HG02588 (cell line): ENCODE data around the gene KCNAB1.

Experiments
- ATAC-seq: cut with Tn5 transposase; IDR thresholded peaks from one replicate; pipeline ENCODE4 v1.9.1; 2021; ENCODE audit warnings: mild to moderate bottlenecking, moderate library complexity; ENCODE audit not compliant: unreplicated experiment

The KCNAB1 gene

DNA sequence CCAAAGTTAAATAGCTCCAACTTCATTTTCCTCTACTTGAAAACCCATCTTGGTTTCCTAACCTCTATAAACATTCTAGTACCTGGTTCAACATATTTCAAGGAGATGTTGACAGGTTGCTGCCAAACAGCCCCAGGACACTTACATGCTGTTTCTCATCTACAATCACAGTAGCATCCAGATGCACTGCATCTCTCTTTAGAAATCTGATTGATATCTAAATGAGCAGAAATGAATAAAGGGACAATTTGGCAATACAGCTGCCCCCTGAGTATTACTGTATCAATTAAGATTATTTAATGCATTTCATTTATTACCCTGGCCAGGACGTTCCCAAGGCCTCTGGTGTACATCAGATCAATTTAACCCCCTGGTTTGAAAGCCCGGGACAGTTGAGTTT, 360.6 kb downstream of the KCNAB1 start:
- no peak for ATAC-seq

DNA sequence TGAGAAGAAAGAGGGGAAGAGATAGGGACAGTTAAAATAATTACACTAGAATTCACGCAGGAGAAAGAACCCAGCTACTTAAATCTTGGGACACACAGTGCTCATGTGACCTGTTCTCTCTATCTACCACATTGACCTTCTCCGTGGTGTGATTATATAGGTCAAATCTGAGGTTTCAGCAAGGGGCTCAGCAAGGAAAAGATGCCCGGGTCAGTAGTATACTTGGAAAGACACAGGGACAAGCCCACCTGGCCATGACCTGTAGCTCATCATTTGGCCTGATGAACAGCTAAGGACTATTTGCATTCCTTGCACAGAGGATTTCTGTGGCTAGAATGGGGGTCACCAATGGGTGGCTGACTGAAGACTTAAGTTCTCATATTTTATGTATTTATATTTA, 362.6 kb downstream of the KCNAB1 start:
- no peak for ATAC-seq

DNA sequence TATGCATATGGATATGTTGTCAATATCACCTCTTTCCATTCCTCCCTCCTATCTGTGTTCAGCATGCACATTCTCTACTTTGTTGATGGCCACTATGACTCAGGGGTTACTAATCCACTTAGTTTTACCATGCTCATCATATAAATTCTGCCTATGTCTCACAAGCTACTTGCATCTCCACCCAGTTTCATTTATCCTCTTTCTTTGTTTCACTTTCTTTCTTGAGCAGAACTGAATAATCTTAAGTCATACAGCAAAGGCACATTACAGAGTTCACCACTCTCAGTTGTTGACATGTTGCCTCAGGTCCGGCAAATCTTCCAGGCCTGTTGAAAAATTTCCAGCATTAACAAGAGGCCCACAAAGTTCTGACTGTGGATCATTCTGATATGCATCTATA, 363.0 kb downstream of the KCNAB1 start:
- peak; percentile 85 for ATAC-seq

DNA sequence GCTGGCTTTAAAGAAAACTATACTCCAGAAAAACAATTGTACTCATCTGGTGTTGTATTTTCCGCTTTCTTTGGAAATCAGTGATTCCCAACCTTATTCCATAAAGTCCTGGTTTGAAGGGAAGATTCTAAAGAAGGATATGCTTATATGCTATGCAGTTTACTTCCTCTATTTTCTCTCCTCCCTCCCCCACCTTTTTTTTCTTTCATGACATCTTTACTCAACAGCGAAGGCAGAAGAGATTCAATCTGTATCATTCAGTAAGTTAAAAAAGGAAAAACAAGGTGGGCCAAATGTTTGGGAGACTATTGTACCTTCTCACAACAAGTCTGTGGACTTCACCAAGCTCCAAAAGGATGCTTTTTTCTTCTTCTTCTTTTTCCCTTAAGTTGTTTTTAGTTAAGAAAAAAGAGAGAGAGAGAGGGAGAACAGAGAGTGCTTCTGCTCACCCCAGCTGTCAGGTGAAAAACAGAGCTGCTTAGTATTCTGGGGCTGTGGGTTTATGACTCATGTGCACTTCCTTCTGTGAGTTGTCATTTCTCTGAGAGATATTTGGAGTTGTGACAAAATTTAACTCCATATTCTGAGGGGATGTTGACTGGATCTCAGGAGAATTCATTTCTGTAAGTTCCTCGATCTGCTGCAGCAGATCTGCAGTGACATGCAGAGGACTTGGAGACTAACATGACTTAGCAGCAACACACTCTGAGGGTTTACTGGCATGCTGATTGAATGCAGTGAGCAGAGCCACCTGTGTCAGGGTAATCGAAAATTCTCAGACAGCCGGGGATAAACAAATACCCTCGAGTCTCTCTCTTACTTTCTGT, 363.8 kb downstream of the KCNAB1 start:
- peak; percentile 84 for ATAC-seq

DNA sequence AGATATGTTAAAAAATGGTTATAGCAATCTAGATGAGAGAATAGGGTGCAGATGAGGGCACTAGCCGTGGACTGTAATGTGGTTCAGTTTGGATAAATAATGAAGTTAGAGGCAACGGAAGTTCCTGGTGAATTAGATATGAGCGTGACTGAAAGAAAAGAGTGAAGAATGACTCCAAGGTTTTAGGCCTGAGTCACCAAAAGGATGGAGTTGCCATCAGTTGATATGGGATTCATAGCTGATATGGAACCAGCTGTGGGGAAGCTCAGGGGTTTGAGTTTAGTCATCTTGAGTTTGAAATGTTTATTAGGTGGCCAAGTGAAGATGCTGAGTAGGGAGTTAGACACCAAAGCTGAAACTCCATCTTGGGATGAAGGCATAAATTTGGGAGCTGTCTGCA, 368.4 kb downstream of the KCNAB1 start:
- no peak for ATAC-seq

DNA sequence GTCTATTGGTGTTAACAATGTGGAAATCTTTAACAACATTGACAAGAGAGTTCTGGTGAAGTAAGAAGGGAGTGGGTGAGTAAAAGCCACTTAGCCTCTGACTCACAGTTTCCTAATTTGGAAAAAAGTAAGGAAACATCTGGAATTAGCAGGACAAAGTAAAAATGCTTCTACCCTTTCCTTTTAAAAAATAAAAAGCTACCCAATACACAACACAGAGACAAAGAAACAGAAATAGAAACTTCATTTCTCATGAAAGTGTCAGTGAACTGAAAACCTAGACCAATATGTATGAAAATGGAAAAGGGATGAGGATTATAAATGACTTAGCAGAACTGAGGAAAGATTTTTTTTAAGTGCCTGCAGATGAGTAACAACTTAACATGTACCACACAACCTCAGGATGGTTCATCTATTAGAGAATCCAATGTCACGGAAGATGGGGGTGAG, 369.1 kb downstream of the KCNAB1 start:
- ATAC-seq = no peak

DNA sequence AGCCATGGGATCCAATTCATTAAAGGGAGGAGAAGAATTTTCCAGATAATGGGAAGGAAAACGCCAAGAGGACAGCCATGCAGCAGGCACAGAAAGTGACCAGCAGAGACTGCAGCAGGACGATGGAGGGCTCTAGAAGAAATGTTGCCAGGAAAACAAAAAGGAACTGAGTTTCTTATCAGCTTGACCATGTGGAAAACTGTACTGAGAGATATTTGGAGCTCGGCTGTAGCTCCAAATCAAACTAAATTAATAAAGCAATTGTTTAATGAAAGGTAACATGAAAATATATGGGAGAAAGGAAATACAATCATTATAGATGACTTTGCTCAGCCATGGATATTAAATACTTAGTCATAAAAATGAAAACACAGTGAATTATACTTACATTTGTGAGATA, 370.8 kb downstream of the KCNAB1 start:
- ATAC-seq = no peak

DNA sequence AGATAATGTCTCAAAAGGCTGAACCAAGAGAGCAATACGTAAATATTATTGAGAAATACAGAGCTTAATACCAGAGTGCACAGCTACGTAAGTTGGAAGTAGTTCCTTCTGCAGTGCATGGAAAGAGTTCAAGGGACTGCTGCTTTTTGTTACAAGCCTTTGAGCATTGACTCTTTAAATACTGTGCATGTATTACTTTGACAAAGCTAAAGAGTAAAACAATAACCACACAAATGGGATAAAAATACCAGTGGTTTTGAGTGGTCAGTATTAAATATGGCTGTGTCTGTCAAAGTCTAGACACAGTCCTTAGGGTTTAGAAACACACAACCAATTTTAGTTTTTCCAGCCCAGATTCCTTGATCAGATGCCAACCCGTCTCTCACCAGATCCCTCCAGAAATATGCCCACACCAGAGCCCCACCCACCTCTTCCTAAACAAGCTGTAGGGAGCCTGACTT, 372.5 kb downstream of the KCNAB1 start:
- no peak for ATAC-seq

DNA sequence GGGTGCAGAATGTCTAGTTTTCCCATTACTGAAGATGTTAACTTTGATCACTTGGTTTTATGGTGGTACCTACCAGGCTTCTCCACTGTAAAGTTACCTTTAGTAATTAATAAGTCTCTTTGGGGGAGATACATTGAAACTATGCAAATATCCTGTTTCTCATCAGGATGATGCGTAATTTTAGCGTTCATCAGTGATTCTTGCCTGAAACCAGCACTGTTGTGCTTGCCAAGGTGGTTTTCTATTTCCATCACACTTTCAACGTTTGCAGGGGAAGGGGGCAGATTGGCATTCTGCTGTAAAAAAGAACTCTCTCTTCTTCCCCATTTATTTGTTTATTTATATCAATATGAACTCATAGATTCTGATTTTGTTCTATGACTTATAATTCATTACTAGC, 373.5 kb downstream of the KCNAB1 start:
- ATAC-seq = no peak

DNA sequence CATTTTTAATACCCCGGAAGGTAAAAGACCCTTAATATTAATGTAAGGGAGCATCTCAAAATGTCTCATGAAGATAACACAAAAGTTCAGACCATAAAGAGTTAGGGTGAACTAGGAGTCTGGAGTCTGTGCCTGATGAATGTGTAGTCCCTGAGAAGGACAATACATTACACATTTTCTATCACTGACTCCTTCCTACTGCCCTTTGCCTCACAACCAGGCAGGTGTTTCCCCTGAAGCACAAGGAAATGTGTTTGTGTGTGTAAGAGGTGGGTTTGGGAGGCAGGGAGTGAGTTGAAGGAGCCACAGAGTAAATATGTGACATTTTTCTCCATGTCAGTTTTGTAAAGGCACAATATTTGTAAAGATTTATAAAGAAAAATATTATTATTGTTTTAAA, 375.4 kb downstream of the KCNAB1 start:
- ATAC-seq = no peak

DNA sequence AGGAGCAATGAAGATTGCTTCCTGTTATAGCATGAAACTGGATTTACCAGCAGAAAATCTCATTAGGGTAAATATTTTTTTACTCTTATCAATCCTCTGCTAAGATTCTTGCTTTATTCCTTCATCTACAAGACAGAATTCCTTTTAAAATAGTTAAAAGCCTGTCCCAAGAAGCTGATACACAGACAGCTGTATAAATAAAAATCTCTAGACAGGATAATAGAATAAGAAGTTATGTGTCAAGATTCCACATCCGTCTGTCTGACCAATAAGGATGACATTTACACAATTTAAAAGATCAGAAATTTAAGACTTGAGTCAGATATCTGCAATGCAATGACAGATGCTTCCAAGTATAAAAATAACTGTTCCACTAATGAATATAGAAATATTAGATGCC, 376.9 kb downstream of the KCNAB1 start:
- ATAC-seq = no peak

DNA sequence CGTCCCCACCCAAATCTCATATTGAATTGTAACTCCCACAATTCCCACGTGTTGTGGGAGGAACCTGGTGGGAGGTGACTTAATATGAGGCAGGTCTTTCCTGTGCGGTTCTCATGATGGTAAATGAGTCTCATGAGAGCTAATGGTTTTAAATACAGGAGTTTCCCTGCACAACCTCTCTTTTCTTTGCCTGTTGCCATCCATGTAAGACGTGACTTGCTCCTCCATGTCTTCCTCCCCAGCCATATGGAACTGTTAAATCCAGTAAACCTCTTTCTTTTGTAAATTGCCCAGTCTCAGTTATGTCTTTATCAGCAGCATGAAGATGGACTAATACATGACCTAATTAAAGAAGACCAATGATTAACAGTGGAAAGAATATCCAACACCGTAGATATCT, 377.9 kb downstream of the KCNAB1 start:
- no peak for ATAC-seq

DNA sequence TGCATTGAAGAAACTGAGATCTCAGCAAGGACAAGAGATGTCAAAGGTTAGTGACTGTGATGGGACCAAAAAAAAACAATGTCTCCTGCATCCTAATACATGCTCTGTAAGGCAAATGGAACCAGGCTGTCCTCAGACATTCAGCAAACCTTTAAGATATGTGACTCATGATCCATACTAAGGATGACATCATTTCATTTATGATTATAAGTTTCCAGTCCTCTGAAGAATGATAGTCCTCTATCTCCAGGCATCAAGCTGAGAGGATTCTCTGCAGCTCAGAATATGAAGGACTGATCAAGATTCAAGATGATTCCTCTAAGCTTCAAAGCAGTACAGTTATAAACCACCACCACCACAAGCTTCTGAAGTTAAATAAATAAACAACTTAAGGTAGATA, 386.9 kb downstream of the KCNAB1 start:
- ATAC-seq = no peak

DNA sequence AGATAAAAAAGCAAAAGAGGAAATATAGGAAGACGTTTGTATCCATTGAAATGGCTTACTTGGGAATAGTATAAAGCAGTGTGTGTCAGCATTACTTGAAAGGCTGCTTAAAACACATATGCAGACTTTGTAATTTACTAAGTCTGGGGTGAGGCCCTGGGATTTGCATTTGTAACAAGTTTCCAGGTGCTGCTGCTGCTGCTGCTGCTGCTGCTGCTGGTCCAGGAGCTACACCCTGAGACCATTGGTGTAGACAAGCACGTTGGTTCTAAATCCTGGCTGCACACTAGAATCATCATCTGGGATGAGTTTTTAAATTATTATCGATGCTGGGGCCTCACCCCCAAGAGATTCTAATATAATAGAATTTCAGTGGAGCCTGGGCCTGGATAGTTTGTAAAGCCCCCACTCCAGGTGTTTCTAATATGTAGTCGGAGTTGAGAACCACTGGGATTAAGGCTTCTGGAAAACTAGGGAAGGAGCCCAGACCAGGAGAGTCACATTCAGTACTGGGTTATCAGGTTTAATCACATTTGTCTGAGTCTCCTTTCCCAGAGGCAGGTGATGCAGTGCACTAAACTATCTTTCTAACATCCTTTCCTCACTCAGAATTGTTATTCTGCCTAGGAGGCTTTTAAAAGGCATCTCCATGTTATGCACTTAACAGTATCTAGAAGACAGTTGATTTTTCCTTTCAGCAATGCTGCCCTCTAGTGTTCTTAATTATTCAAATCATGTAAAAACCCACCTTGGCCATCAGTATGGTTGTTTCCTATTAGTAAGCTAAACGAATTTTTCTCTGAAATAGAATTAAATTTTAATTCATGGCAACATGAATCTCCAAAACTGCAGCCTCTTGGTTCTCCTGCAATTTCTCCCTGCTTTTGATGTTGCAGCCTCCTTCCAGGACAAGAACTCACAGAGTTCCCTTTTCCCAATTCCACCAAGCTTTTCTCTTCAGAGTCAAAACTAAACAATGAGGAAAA, 389.1 kb downstream of the KCNAB1 start:
- peak; percentile 85 for ATAC-seq

DNA sequence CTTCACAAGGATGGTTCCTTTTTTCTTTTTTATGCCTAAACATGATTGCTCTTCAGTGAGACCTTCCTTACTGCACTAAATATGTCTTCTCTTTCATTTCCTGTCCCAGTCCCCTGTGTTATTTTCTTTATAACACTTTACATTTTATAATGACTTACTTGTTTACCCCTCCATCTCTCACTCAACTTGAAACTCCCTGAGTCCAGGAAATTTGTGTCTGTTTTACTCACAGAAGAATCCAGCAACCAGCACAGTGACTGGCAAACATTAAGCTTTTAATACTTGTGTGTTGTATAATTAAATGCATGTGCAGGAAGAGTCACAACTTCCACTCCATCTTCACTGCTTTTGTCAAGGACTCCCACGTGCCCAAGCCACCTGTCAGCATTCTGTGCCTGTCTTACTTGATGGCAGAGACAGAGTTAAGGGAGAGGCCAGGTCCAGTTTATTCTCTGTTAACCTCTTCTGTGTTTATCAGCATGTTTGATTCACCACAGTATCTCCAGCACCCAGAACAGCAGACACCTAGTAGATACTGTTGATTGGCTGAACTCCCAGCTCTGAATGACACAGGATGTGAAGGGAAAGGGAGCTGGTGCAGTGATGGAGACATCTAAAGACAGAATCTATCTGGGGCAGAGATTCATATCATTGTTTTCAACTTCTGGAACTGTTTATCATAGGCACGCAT, 391.8 kb downstream of the KCNAB1 start:
- ATAC-seq = no peak

DNA sequence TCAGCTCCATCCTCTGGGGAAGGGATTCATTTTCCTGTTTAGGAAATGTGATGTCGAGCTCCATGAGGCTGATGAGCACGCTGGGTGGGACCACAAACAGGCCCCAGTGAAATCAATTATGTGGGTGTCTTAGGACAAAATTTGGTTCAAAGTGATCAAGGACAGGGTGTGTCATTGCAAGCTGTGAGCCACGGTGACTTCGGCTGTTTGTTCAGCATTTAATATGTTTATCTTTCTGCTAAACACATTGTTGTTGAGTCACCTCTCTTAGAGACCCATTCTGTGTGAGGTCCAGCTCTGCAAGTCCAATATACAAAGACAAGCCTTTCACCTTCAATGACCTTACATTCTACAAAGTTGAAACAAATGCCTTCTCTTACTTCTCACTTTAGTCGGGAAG, 393.2 kb downstream of the KCNAB1 start:
- ATAC-seq = no peak

DNA sequence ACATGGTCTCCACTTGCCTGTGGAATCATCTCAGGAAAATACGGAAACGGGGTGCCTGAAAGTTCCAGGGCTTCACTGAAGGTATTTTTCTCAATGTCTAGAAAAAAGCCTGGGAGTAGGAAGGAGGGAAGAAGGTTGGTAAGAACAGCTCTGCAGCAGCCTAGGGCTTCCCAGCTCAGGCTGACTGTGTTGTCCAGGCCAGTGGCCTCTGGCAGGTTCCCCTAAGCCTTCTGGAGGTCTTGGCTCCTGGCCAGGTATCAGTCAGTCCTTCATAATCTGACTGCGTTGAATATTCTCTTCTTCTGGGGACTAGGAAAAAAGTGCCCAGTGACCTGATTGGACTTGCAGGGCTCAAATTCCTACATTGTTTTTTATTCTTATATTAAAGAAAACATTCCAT, 395.9 kb downstream of the KCNAB1 start:
- no peak for ATAC-seq

DNA sequence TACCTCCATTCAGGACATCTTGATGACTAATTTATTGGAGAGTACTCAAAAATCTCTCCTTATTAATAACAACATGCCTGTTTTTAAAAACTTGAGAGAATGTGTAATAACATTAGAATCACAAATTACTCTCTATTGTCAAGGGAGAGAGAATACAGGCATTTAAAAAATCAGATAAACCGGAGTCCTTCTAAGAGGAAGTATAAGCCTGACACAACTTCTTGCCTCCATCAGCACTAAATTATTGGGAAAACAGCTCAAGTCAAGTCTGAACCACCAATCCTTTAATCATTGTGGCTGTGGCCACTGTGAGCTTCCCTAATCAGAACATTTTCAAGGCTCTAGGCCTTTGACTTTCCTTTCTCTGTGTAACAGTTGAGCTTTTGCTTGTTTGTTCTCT, 396.6 kb downstream of the KCNAB1 start:
- ATAC-seq = no peak

DNA sequence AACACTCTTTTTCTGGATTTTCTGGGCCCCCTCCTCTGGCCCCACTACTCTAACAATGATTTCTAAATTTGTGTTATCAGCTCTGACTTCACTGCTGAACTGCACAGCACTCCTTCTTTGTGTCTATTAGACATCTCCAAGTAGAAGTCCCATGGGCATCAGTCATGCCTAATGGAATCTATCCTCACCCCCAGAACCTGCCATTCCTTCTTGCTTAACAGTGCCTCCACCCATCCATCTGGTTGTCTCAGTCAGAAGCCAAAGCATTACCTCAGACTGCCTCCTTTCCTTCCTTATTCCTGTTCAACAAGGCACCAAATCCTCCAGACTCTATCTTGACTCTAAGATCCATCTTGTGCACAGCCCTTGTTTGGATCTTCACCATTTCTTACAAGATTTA, 398.3 kb downstream of the KCNAB1 start:
- no peak for ATAC-seq

DNA sequence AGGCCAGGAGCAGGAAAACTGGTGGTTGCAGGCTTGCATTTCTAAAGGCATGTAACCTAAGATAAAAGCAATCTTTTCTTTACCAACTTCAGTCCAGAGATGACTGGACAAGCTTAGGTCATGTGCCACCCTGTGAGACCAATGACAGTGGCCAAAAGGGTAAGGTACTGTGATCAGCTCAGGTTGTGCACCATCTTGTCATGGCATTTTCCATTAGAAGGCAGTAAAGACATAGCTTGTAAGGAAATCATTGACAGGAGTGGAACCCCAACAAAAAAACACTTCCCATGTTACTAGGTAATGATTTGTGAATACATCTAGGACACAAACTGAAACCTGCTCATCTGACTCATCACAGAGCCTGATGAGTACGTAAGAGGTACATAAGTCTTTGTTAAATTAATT, 399.4 kb downstream of the KCNAB1 start:
- peak; percentile 76 for ATAC-seq

DNA sequence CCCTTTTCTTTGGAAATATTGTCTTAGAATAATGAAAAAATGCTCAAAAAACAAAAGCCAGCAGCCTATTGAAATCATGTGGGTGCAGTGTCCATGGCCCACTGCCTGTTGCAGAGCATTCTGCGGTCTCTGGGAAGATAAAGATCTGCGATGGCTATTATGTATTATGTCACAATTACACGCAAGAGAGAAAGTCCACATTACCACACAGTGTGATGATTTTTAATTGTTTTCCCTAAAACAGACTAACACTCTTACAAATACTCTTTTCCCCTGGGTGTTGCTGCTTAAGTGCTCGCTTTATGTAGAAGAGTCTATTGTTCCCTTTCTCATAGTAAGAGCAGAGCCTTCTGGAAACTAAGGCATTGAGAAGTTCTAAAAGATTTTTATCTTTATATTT, 402.3 kb downstream of the KCNAB1 start:
- no peak for ATAC-seq
